Measurements from ENCODE around the gene TMEM50B. TPM values are rescaled to one million over a fixed set of nuclear protein-coding genes. Genes with fewer than 3 reads are reported as not detected.

Gene TMEM50B
- total and polyA plus RNA-seq, 5 experiments from 2014 or later = 42.3 to 160 (median 47.9) TPM

- no peaks in the 10 kb centered on the region for H3K9me3 Mint-ChIP-seq
- peak overlapping the region in 4 of 10 donors; percentile 31 to 81 (median 62) for H3K4me3 Mint-ChIP-seq
- peaks cover 5 to 15% (median 10%) of the 10 kb centered on the region in 4 donors for H3K4me1 Mint-ChIP-seq
- peaks cover 0 to 4% (median 0%) of the 10 kb centered on the region in 3 donors for H3K36me3 Mint-ChIP-seq
- H3K27ac Mint-ChIP-seq = peak overlapping the region in 1 of 10 donors; percentile 85
- ATAC-seq (no peak), DNase-seq (no peak)
- POLR2A ChIA-PET = interaction anchor here (0.6 to 1.2 kb wide), 2 partner anchors 36 to 53 kb away, joined by 3 to 5 read pairs; no protein-coding TSS in a partner anchor
- H3K27me3 Mint-ChIP-seq = no peaks in the 10 kb centered on the region
Observed at GRCh38 chr21:33493756-33494155, 14.0 kb upstream of the TMEM50B start.

GRCh38 chr21:33492571-33492970, 12.8 kb upstream of the TMEM50B start:
- ATAC-seq (no peak), DNase-seq (no peak)
- peak overlapping the region in 7 of 10 donors; percentile 3 to 85 (median 36) for H3K4me3 Mint-ChIP-seq
- H3K27ac Mint-ChIP-seq = no peak overlapping the region
- H3K4me1 Mint-ChIP-seq = peaks cover 5 to 15% (median 10%) of the 10 kb centered on the region in 4 donors
- H3K27me3 Mint-ChIP-seq = no peaks in the 10 kb centered on the region
- POLR2A ChIA-PET = interaction anchor here (0.7 to 2.0 kb wide), 3 partner anchors 54 to 131 kb away, joined by 3 to 12 read pairs (median 3); no protein-coding TSS in a partner anchor
- H3K9me3 Mint-ChIP-seq = no peaks in the 10 kb centered on the region
- H3K36me3 Mint-ChIP-seq = peaks cover 0 to 4% (median 0%) of the 10 kb centered on the region in 3 donors

- Mint-ChIP-seq H3K4me1 (peaks cover 5 to 15% (median 10%) of the 10 kb centered on the region in 4 donors), H3K36me3 (peaks cover 0 to 4% (median 0%) of the 10 kb centered on the region in 3 donors), H3K9me3 (no peaks in the 10 kb centered on the region), H3K27me3 (no peaks in the 10 kb centered on the region), H3K4me3 (peak within 1 kb of the TSS; percentile 85 to 98 (median 91)), H3K27ac (peak within 1 kb of the TSS; percentile 90 to 98 (median 94))
- DNase-seq = peak; percentile 93 to 100 (median 96)
- peak; percentile 94 to 96 for ATAC-seq
- POLR2A ChIA-PET = interaction anchor here (0.6 to 3.5 kb wide), 9 partner anchors 9 to 275 kb away, joined by 3 to 112 read pairs (median 4); partner anchors contain the start of genes DONSON, GART, IFNAR1 and SON
Observed at GRCh38 chr21:33491373-33492102, 11.8 kb upstream of the TMEM50B start, which contains the start of gene DNAJC28. Gene DNAJC28 (minus strand): TSS chr21:33491716. CDS start chr21:33489393, 2,323 bp downstream.

- H3K27ac Mint-ChIP-seq = peak overlapping the region in 9 of 10 donors; percentile 68 to 98 (median 94)
- no peaks in the 10 kb centered on the region for H3K27me3 Mint-ChIP-seq
- H3K9me3 Mint-ChIP-seq = no peaks in the 10 kb centered on the region
- H3K4me3 Mint-ChIP-seq = peak overlapping the region; percentile 85 to 98 (median 91)
- ATAC-seq (no peak), DNase-seq (no peak)
- POLR2A ChIA-PET = interaction anchor here (0.6 to 3.5 kb wide), 9 partner anchors 9 to 274 kb away, joined by 3 to 112 read pairs (median 4); partner anchors contain the start of genes DONSON, GART, IFNAR1 and SON
- H3K36me3 Mint-ChIP-seq = peaks cover 0 to 4% (median 0%) of the 10 kb centered on the region in 3 donors
- peaks cover 5 to 15% (median 10%) of the 10 kb centered on the region in 4 donors for H3K4me1 Mint-ChIP-seq
Observed at GRCh38 chr21:33490991-33491372, 11.2 kb upstream of the TMEM50B start.

- Mint-ChIP-seq H3K27me3 (no peaks in the 10 kb centered on the region), H3K27ac (peak overlapping the region in 1 of 10 donors; percentile 34), H3K4me1 (peaks cover 5 to 15% (median 10%) of the 10 kb centered on the region in 4 donors), H3K36me3 (peaks cover 0 to 4% (median 0%) of the 10 kb centered on the region in 3 donors), H3K4me3 (peak overlapping the region in 2 of 10 donors; percentile 11 to 32), H3K9me3 (no peaks in the 10 kb centered on the region)
- ATAC-seq = no peak
- POLR2A ChIA-PET = interaction anchor here (0.7 to 3.5 kb wide), 3 partner anchors 8 to 93 kb away, joined by 4 to 112 read pairs (median 4); partner anchors contain the start of gene TMEM50B
- no peak for DNase-seq
Observed at GRCh38 chr21:33488936-33489335, 9.2 kb upstream of the TMEM50B start.

GRCh38 chr21:33487996-33488395, 8.2 kb upstream of the TMEM50B start:
- H3K9me3 Mint-ChIP-seq = no peaks in the 10 kb centered on the region
- H3K36me3 Mint-ChIP-seq = peaks cover 0 to 4% (median 0%) of the 10 kb centered on the region in 3 donors
- no peak overlapping the region for H3K27ac Mint-ChIP-seq
- H3K4me1 Mint-ChIP-seq = peaks cover 5 to 15% (median 10%) of the 10 kb centered on the region in 4 donors
- ATAC-seq (no peak), DNase-seq (no peak)
- POLR2A ChIA-PET = no interaction called here
- H3K27me3 Mint-ChIP-seq = no peaks in the 10 kb centered on the region
- H3K4me3 Mint-ChIP-seq = no peak overlapping the region

GRCh38 chr21:33481314-33481943, 1.7 kb upstream of the TMEM50B start:
- ATAC-seq (no peak), DNase-seq (no peak)
- Mint-ChIP-seq H3K4me1 (peaks cover 11 to 32% (median 21%) of the 10 kb centered on the region in 4 donors), H3K27ac (peak overlapping the region in 5 of 10 donors; percentile 15 to 98 (median 96)), H3K27me3 (no peaks in the 10 kb centered on the region), H3K9me3 (no peaks in the 10 kb centered on the region), H3K36me3 (peaks cover 0 to 2% (median 0%) of the 10 kb centered on the region in 3 donors), H3K4me3 (peak overlapping the region in 8 of 10 donors; percentile 81 to 97 (median 93))
- POLR2A ChIA-PET = interaction anchor here (0.9 to 4.1 kb wide), 7 partner anchors 9 to 753 kb away, joined by 3 to 112 read pairs (median 6); partner anchors contain the start of genes DNAJC28, GART and SON

- ATAC-seq (peak in 1 of 2 donors; percentile 1), DNase-seq (peak in 1 of 10 donors; percentile 8)
- peak overlapping the region; percentile 40 to 98 (median 96) for H3K27ac Mint-ChIP-seq
- peak overlapping the region; percentile 81 to 97 (median 94) for H3K4me3 Mint-ChIP-seq
- peaks cover 11 to 32% (median 24%) of the 10 kb centered on the region in 4 donors for H3K4me1 Mint-ChIP-seq
- POLR2A ChIA-PET = interaction anchor here (0.7 to 4.1 kb wide), 25 partner anchors 10 to 752 kb away, joined by 3 to 112 read pairs (median 5); partner anchors contain the start of genes DNAJC28, DONSON, GART and IFNAR1
- H3K9me3 Mint-ChIP-seq = no peaks in the 10 kb centered on the region
- peaks cover 0 to 2% (median 0%) of the 10 kb centered on the region in 3 donors for H3K36me3 Mint-ChIP-seq
- H3K27me3 Mint-ChIP-seq = no peaks in the 10 kb centered on the region
Observed at GRCh38 chr21:33480481-33481103, 818 bp upstream of the TMEM50B start.

- Mint-ChIP-seq H3K27ac (peak overlapping the region; percentile 65 to 97 (median 94)), H3K4me3 (peak overlapping the region; percentile 81 to 96 (median 92)), H3K4me1 (peaks cover 11 to 32% (median 24%) of the 10 kb centered on the region in 4 donors), H3K36me3 (peaks cover 0 to 2% (median 0%) of the 10 kb centered on the region in 3 donors), H3K9me3 (no peaks in the 10 kb centered on the region), H3K27me3 (no peaks in the 10 kb centered on the region)
- peak; percentile 15 to 28 for ATAC-seq
- DNase-seq = peak in 9 of 10 donors; percentile 24 to 77 (median 45)
- POLR2A ChIA-PET = interaction anchor here (0.6 to 4.1 kb wide), 18 partner anchors 11 to 707 kb away, joined by 3 to 112 read pairs (median 4); partner anchors contain the start of genes CRYZL1, DNAJC28, DONSON and GART
Observed at GRCh38 chr21:33478935-33479678, 667 bp downstream of the TMEM50B start.

- peak overlapping the region; percentile 65 to 97 (median 94) for H3K27ac Mint-ChIP-seq
- H3K4me3 Mint-ChIP-seq = peak overlapping the region; percentile 81 to 96 (median 92)
- DNase-seq (no peak), ATAC-seq (no peak)
- peaks cover 0 to 3% (median 2%) of the 10 kb centered on the region in 3 donors for H3K36me3 Mint-ChIP-seq
- POLR2A ChIA-PET = interaction anchor here (1.0 kb wide), 1 partner anchor 33 kb away, joined by 3 read pairs; no protein-coding TSS in a partner anchor
- H3K4me1 Mint-ChIP-seq = peaks cover 16 to 38% (median 30%) of the 10 kb centered on the region in 4 donors
- H3K9me3 Mint-ChIP-seq = no peaks in the 10 kb centered on the region
- H3K27me3 Mint-ChIP-seq = no peaks in the 10 kb centered on the region
Observed at GRCh38 chr21:33478182-33478581, 1.6 kb downstream of the TMEM50B start.

- peaks cover 16 to 42% (median 30%) of the 10 kb centered on the region in 4 donors for H3K4me1 Mint-ChIP-seq
- H3K4me3 Mint-ChIP-seq = peak overlapping the region in 8 of 10 donors; percentile 8 to 71 (median 52)
- H3K27me3 Mint-ChIP-seq = no peaks in the 10 kb centered on the region
- POLR2A ChIA-PET = interaction anchor here (0.7 kb wide), 1 partner anchor 757 kb away, joined by 3 read pairs; no protein-coding TSS in a partner anchor
- no peak for ATAC-seq
- H3K36me3 Mint-ChIP-seq = peaks cover 0 to 7% (median 2%) of the 10 kb centered on the region in 3 donors
- no peak for DNase-seq
- H3K9me3 Mint-ChIP-seq = no peaks in the 10 kb centered on the region
- H3K27ac Mint-ChIP-seq = peak overlapping the region in 4 of 10 donors; percentile 36 to 65 (median 52)
Observed at GRCh38 chr21:33477066-33477465, 2.7 kb downstream of the TMEM50B start.

Data from naive thymus-derived CD8-positive, alpha-beta T cell (primary cell).